ENCODE data around the gene DTNBP1.

The DTNBP1 gene

GRCh38 chr6:15533379-15534026 is 129.3 kb downstream of the DTNBP1 start:
- Histone ChIP-seq H3K4me3 (ENCODE audit: low read depth, low read length) (no peak overlapping the region), H3K9me3 (ENCODE audit: control insufficient read depth, low read length) (no peaks in the 10 kb centered on the region), H3K9ac (no peak overlapping the region), H3K27ac (no peak overlapping the region), H3K4me1 (no peaks in the 10 kb centered on the region), H2AFZ (no peak overlapping the region), H3K27me3 (ENCODE audit: control insufficient read depth, insufficient read depth, low read length) (no peaks in the 10 kb centered on the region), H3K36me3 (ENCODE audit: control insufficient read depth, insufficient read depth, low read length) (no peaks in the 10 kb centered on the region), H3K79me2 (no peaks in the 10 kb centered on the region), H3K4me2 (ENCODE audit: low read length) (no peak overlapping the region)
- TF ChIP-seq CTCF (IDR thresholded peaks at IDR 0.05): no peak

DNA sequence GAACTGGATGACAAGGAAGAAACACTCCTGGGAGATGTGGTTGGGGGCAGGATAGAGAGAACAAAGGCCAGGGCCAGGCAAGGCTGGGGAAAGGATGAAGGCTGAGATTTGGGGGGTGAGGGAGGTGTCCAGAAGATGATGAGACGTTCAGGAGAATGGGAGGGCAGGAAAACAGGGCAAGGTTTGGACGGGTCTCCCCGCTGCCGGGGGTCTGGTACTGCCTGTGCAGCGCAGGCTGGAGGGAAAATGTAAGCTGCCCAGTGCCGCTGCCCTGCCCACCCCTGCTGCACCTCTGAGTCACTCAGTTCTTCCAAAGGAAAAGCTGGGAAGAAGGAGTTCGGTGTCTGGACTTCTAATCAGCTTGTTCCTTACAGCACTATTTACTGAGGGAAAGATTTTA is 130.9 kb downstream of the DTNBP1 start:
- Histone ChIP-seq H2AFZ (no peak overlapping the region), H3K27ac (no peak overlapping the region), H3K79me2 (no peaks in the 10 kb centered on the region), H3K27me3 (ENCODE audit: control insufficient read depth, insufficient read depth, low read length) (no peaks in the 10 kb centered on the region), H3K4me1 (no peaks in the 10 kb centered on the region), H3K9ac (no peak overlapping the region), H3K4me3 (ENCODE audit: low read depth, low read length) (no peak overlapping the region), H3K4me2 (ENCODE audit: low read length) (no peak overlapping the region), H3K9me3 (ENCODE audit: control insufficient read depth, low read length) (no peaks in the 10 kb centered on the region), H3K36me3 (ENCODE audit: control insufficient read depth, insufficient read depth, low read length) (no peaks in the 10 kb centered on the region)
- TF ChIP-seq CTCF (IDR thresholded peaks at IDR 0.05): no peak

GRCh38 chr6:15530411-15530810 is 132.4 kb downstream of the DTNBP1 start:
- Histone ChIP-seq H3K79me2 (no peaks in the 10 kb centered on the region), H3K4me2 (ENCODE audit: low read length) (no peak overlapping the region), H3K36me3 (ENCODE audit: control insufficient read depth, insufficient read depth, low read length) (no peaks in the 10 kb centered on the region), H3K27ac (no peak overlapping the region), H3K27me3 (ENCODE audit: control insufficient read depth, insufficient read depth, low read length) (no peaks in the 10 kb centered on the region), H3K9me3 (ENCODE audit: control insufficient read depth, low read length) (no peaks in the 10 kb centered on the region), H2AFZ (no peak overlapping the region), H3K9ac (no peak overlapping the region), H3K4me1 (no peaks in the 10 kb centered on the region), H3K4me3 (ENCODE audit: low read depth, low read length) (no peak overlapping the region)
- no peak for TF ChIP-seq CTCF (IDR thresholded peaks at IDR 0.05)

DNA sequence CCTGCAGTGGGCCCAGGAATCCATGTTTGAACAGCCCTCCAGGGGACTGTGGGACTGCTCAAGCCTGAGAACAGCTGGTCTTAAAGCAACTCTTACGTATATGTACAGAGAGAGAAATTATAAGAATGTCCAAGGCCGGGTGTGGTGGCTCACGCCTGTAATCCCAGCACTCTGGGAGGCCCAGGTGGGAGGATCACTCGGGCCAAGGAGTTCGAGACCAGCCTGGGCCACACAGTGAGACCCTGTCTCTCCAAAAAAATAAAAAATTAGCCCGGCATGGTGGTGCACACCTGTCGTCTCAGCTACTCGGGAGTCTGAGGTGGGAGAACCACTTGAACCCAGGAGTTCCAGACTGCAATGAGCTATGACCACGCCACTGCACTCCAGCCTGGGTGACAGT is 134.0 kb downstream of the DTNBP1 start:
- no peak overlapping the region for H3K4me2 ChIP-seq (ENCODE audit: low read length)
- no peaks in the 10 kb centered on the region for H3K27me3 ChIP-seq (ENCODE audit: control insufficient read depth, insufficient read depth, low read length)
- no peak overlapping the region for H3K9ac ChIP-seq
- no peak overlapping the region for H2AFZ ChIP-seq
- H3K4me3 ChIP-seq (ENCODE audit: low read depth, low read length): no peak overlapping the region
- H3K79me2 ChIP-seq: no peaks in the 10 kb centered on the region
- no peaks in the 10 kb centered on the region for H3K9me3 ChIP-seq (ENCODE audit: control insufficient read depth, low read length)
- no peak for TF ChIP-seq CTCF (IDR thresholded peaks at IDR 0.05)
- H3K36me3 ChIP-seq (ENCODE audit: control insufficient read depth, insufficient read depth, low read length): no peaks in the 10 kb centered on the region
- H3K4me1 ChIP-seq: no peaks in the 10 kb centered on the region
- no peak overlapping the region for H3K27ac ChIP-seq
